ENCODE data around the gene SPTLC3. TPM values are rescaled to one million over a fixed set of nuclear protein-coding genes. Genes with fewer than 3 reads are reported as not detected.

The SPTLC3 gene
- total and polyA plus RNA-seq, 2 of the 13 experiments (the other 11 are each of a cell fraction or from before 2014, with no cell fraction given) = 20.5 to 95.6 TPM

- TF ChIP-seq ZNF770 (CRISPR knock-in tag; IDR thresholded peaks at IDR 0.05) (no peak), ZC3H13 (CRISPR knock-in tag; IDR thresholded peaks at IDR 0.05) (no peak), GRHL1 (CRISPR knock-in tag; conservative IDR thresholded peaks at IDR 0.05) (no peak), UBTF (CRISPR knock-in tag; IDR thresholded peaks at IDR 0.05) (0 out of 2 replicates have a peak, but pooled peaks have one; percentile 19), ZUFSP (CRISPR knock-in tag; IDR thresholded peaks at IDR 0.05; ENCODE audit: borderline replicate concordance) (no peak), HMGXB4 (CRISPR knock-in tag; IDR thresholded peaks at IDR 0.05; ENCODE audit: borderline replicate concordance in 1 of 2, low read depth in 1 of 2) (peak in 1 of 2 experiments; percentile 41; a peak in 1 of 4 replicates), RERE (CRISPR knock-in tag; IDR thresholded peaks at IDR 0.05; ENCODE audit: low read depth) (no peak), MIER3 (CRISPR knock-in tag; IDR thresholded peaks at IDR 0.05; ENCODE audit: borderline replicate concordance) (peak; percentile 51; the same call in 1 of the 2 replicates), ZNF556 (CRISPR knock-in tag; IDR thresholded peaks at IDR 0.05; ENCODE audit: borderline replicate concordance) (no peak), ZNF704 (CRISPR knock-in tag; IDR thresholded peaks at IDR 0.05; ENCODE audit: borderline replicate concordance) (0 out of 2 replicates have a peak, but pooled peaks have one; percentile 18)
Observed at GRCh38 chr20:12970372-12970821, 38.4 kb upstream of the SPTLC3 start (continued).
